ENCODE measurements around the gene RNF130. TPM values are rescaled to one million over a fixed set of nuclear protein-coding genes. Genes with fewer than 3 reads are reported as not detected.

RNF130 gene
- total and polyA plus RNA-seq, 9 of the 15 experiments (the other 6 are each of a cell fraction or from before 2014, with no cell fraction given), result 5.8 to 39.4 (median 27.1) TPM

- TF ChIP-seq, protein P1, sequence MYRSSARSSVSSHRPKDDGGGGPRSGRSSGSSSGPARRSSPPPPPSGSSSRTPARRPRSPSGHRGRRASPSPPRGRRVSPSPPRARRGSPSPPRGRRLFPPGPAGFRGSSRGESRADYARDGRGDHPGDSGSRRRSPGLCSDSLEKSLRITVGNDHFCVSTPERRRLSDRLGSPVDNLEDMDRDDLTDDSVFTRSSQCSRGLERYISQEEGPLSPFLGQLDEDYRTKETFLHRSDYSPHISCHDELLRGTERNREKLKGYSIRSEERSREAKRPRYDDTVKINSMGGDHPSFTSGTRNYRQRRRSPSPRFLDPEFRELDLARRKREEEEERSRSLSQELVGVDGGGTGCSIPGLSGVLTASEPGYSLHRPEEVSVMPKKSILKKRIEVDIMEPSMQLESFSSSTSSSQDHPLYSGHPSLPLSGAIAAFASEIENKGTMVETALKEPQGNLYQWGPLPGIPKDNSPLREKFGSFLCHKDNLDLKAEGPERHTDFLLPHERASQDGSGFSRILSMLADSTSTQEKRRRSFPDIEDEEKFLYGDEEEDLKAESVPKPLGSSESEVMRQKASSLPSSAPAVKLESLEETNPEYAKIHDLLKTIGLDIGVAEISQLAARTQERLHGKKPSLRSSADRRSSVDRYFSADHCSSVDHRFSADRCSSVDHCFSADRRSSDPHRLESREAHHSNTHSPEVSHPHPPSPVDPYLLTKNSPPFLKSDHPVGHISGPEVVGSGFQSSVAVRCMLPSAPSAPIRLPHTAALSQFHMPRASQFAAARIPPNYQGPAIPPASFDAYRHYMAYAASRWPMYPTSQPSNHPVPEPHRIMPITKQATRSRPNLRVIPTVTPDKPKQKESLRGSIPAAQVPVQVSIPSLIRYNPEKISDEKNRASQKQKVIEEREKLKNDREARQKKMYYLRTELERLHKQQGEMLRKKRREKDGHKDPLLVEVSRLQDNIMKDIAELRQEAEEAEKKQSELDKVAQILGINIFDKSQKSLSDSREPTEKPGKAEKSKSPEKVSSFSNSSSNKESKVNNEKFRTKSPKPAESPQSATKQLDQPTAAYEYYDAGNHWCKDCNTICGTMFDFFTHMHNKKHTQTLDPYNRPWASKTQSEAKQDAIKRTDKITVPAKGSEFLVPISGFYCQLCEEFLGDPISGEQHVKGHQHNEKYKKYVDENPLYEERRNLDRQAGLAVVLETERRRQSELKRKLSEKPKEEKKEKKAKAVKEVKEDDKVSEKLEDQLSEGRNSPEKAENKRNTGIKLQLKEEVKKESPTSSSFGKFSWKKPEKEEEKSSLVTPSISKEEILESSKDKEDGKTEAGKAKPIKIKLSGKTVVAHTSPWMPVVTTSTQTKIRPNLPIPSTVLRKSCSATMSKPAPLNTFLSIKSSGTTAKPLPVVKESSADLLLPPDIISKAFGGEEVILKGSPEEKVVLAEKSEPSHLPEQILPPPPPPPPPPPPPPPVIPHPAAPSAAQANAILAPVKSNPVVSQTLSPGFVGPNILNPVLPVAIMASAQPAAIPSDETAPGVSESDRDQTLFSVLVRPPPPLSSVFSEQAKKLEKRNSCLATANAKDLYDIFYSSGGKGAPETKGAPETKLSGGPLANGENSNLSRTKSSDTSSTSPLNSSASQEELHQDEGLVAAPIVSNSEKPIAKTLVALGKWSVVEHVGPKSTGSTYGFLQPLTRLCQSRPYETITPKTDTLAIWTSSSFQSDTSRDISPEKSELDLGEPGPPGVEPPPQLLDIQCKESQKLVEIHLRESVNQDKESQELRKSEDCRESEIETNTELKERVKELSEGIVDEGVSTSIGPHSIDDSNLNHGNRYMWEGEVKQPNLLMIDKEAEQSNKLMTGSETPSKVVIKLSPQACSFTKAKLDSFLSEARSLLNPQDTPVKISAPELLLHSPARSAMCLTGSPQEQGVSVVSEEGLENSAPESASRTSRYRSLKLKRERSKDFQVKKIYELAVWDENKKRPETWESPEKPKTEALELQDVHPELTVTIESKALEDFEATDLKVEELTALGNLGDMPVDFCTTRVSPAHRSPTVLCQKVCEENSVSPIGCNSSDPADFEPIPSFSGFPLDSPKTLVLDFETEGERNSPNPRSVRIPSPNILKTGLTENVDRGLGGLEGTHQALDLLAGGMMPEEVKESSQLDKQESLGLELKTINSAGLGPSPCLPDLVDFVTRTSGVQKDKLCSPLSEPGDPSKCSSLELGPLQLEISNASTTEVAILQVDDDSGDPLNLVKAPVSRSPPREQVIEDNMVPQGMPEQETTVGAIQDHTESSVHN (IDR thresholded peaks at IDR 0.05; ENCODE audit: borderline replicate concordance in 1 of 2, low read depth in 1 of 2), result peak; percentile 52 to 58; a peak in 2 of 4 replicates
- TF ChIP-seq, protein P2, sequence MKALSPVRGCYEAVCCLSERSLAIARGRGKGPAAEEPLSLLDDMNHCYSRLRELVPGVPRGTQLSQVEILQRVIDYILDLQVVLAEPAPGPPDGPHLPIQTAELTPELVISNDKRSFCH (CRISPR knock-in tag; IDR thresholded peaks at IDR 0.05), result no peak
- TF ChIP-seq, protein P2 (tag; IDR thresholded peaks at IDR 0.05), result 0 out of 2 replicates have a peak, but pooled peaks have one; percentile 22
- TF ChIP-seq SP1 (CRISPR knock-in tag; IDR thresholded peaks at IDR 0.05) (no peak), ARID1B (IDR thresholded peaks at IDR 0.05) (peak; percentile 78), TEAD4 (IDR thresholded peaks at IDR 0.05; ENCODE audit: low read length) (peak; percentile 51; the same call in 1 of the 2 replicates), TEAD4 (CRISPR knock-in tag; IDR thresholded peaks at IDR 0.05; ENCODE audit: borderline replicate concordance) (no peak), MAFK (IDR thresholded peaks at IDR 0.05; ENCODE audit: low read length) (peak; percentile 4; the same call in 1 of the 2 replicates), ATF3 (IDR thresholded peaks at IDR 0.05) (peak; percentile 95), ATF3 (CRISPR knock-in tag; conservative IDR thresholded peaks at IDR 0.05) (no peak), KAT8 (IDR thresholded peaks at IDR 0.05; ENCODE audit: low read depth) (no peak), LARP7 (IDR thresholded peaks at IDR 0.05) (no peak), JUND (IDR thresholded peaks at IDR 0.05; ENCODE audit: borderline replicate concordance, low read depth, low read length) (peak; percentile 96), JUND (tag; IDR thresholded peaks at IDR 0.05; ENCODE audit: borderline replicate concordance, low read depth, low read length) (peak; percentile 93), CREM (IDR thresholded peaks at IDR 0.05; ENCODE audit: low read depth) (peak; percentile 86), ZNF766 (CRISPR knock-in tag; conservative IDR thresholded peaks at IDR 0.05) (peak; percentile 58; the same call in 1 of the 2 replicates), DEAF1 (CRISPR knock-in tag; IDR thresholded peaks at IDR 0.05) (peak; percentile 17; the same call in 1 of the 2 replicates), SMARCE1 (IDR thresholded peaks at IDR 0.05) (peak; percentile 89; the same call in 1 of the 2 replicates), MAFG (tag; conservative IDR thresholded peaks at IDR 0.05) (0 out of 2 replicates have a peak, but pooled peaks have one; percentile 17)
Observed at GRCh38 chr5:180105827-180106312, 34.3 kb upstream of the RNF130 start (continued).
